ENCODE measurements around the gene MYBPC2.

The MYBPC2 gene

GRCh38 chr19:50457300-50457699 is 24.6 kb downstream of the MYBPC2 start:
- no peak overlapping the region for H3K4me3 ChIP-seq (ENCODE audit: low read depth in 1 of 5, low read length in 5 of 5)
- peaks cover 25 to 35% (median 32%) of the 10 kb centered on the region in 5 donors for H3K27me3 ChIP-seq (ENCODE audit: control insufficient read depth in 5 of 5, insufficient read depth in 4 of 5, low read length in 5 of 5)
- no peak overlapping the region for H3K27ac ChIP-seq (ENCODE audit: low read depth, low read length)
- no peak overlapping the region for H3K9ac ChIP-seq (ENCODE audit: low read length in 5 of 5)
- no peaks in the 10 kb centered on the region for H3K36me3 ChIP-seq (ENCODE audit: control insufficient read depth in 5 of 5, insufficient read depth in 5 of 5, low read length in 5 of 5)
- no peaks in the 10 kb centered on the region for H3K9me3 ChIP-seq (ENCODE audit: control insufficient read depth in 5 of 5, low read length in 5 of 5)
- no peaks in the 10 kb centered on the region for H3K4me1 ChIP-seq (ENCODE audit: control insufficient read depth in 5 of 5, insufficient read depth in 5 of 5, low read length in 5 of 5)

DNA sequence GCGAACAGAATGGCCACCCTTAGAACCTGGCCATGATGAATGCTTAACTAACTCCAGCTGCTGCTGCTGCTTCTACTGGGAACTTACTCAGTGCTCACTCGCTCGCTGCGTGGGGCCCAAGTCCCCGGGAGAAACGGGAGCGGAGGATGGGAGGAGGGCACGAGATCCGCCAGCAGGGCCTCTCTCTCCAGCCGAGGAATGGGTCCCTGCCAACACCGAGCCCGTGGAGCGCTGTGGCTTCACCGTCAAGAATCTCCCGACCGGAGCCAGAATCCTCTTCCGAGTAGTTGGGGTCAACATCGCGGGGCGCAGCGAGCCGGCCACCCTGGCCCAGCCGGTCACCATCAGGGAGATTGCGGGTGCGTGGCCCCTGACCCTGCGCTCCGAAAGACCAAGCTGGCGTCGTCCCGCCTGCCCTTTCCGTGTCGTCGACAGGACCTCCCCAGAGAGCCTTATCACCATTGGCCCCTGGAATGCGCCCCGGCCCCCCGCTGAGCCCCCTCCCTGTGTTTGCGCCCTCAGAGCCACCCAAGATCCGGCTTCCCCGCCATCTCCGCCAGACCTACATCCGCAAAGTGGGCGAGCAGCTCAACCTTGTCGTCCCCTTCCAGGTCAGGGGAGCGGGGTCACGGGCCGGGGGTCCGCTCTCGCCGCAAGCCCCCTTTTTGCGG is 25.8 kb downstream of the MYBPC2 start:
- Histone ChIP-seq H3K4me3 (ENCODE audit: low read depth in 1 of 5, low read length in 5 of 5) (no peak overlapping the region), H3K4me1 (ENCODE audit: control insufficient read depth in 5 of 5, insufficient read depth in 5 of 5, low read length in 5 of 5) (no peaks in the 10 kb centered on the region), H3K9ac (ENCODE audit: low read length in 5 of 5) (no peak overlapping the region), H3K27me3 (ENCODE audit: control insufficient read depth in 5 of 5, insufficient read depth in 4 of 5, low read length in 5 of 5) (peaks cover 25 to 35% (median 32%) of the 10 kb centered on the region in 5 donors), H3K9me3 (ENCODE audit: control insufficient read depth in 5 of 5, low read length in 5 of 5) (no peaks in the 10 kb centered on the region), H3K27ac (ENCODE audit: low read depth, low read length) (no peak overlapping the region), H3K36me3 (ENCODE audit: control insufficient read depth in 5 of 5, insufficient read depth in 5 of 5, low read length in 5 of 5) (no peaks in the 10 kb centered on the region)

- H3K9me3 ChIP-seq (ENCODE audit: control insufficient read depth in 5 of 5, low read length in 5 of 5) = no peaks in the 10 kb centered on the region
- H3K27ac ChIP-seq (ENCODE audit: low read depth, low read length) = no peak overlapping the region
- peaks cover 25 to 35% (median 32%) of the 10 kb centered on the region in 5 donors for H3K27me3 ChIP-seq (ENCODE audit: control insufficient read depth in 5 of 5, insufficient read depth in 4 of 5, low read length in 5 of 5)
- H3K36me3 ChIP-seq (ENCODE audit: control insufficient read depth in 5 of 5, insufficient read depth in 5 of 5, low read length in 5 of 5) = no peaks in the 10 kb centered on the region
- H3K4me1 ChIP-seq (ENCODE audit: control insufficient read depth in 5 of 5, insufficient read depth in 5 of 5, low read length in 5 of 5) = no peaks in the 10 kb centered on the region
- no peak overlapping the region for H3K9ac ChIP-seq (ENCODE audit: low read length in 5 of 5)
- no peak overlapping the region for H3K4me3 ChIP-seq (ENCODE audit: low read depth in 1 of 5, low read length in 5 of 5)
These were observed 26.4 kb downstream of the MYBPC2 start for GRCh38 chr19:50459067-50459456.

DNA sequence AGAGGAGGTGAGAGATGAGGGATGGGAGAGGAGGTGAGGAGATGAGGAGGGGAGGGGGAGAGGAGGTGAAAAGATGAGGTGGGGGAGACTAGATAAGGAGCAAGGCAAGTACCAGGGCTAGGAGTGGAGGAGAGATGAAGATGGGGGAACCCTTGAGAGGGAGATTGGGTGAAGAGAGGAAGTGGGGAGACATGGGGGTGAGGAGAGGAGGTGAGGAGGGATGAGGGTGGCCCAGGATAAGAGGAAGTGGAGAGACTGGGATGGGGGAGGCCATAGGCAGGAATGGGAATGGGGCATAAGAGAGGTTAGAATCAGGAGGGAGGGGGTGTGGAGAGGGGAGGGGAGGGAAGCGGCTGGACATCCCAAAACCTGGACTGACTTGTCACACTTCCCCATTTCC is 26.9 kb downstream of the MYBPC2 start:
- Histone ChIP-seq H3K36me3 (ENCODE audit: control insufficient read depth in 5 of 5, insufficient read depth in 5 of 5, low read length in 5 of 5) (no peaks in the 10 kb centered on the region), H3K27ac (ENCODE audit: low read depth, low read length) (no peak overlapping the region), H3K4me3 (ENCODE audit: low read depth in 1 of 5, low read length in 5 of 5) (no peak overlapping the region), H3K9me3 (ENCODE audit: control insufficient read depth in 5 of 5, low read length in 5 of 5) (no peaks in the 10 kb centered on the region), H3K27me3 (ENCODE audit: control insufficient read depth in 5 of 5, insufficient read depth in 4 of 5, low read length in 5 of 5) (peaks cover 25 to 38% (median 34%) of the 10 kb centered on the region in 5 donors), H3K4me1 (ENCODE audit: control insufficient read depth in 5 of 5, insufficient read depth in 5 of 5, low read length in 5 of 5) (no peaks in the 10 kb centered on the region), H3K9ac (ENCODE audit: low read length in 5 of 5) (no peak overlapping the region)

DNA sequence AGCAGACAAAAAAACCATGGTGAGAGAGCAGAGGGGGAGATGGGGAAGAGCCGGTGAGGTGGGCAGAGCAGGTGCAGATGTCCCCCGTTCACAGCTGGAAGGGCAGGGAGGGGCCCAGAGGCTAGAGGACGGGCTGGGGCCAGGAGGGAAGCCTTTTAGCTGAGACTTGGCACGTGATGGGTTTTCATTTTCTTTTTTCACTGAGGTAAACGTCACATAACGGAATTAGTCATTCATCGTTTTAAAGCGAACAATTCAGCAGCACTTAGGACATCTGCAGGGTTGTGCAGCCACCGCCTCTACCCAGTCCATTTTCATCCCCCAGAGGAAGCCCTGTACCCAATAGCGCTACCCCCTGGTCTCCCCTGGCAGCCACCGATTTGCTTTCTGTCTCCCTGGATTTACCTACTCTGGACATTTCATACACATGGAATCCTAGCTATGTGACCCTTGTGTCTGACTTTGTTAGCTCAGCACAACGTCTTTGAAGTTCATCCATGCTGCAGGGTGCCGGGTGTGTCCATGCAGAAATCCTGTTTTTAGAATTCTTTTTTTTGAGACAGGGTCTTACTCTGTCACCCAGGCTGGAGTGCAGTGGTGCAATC is 27.6 kb downstream of the MYBPC2 start:
- Histone ChIP-seq H3K9ac (ENCODE audit: low read length in 5 of 5) (no peak overlapping the region), H3K27ac (ENCODE audit: low read depth, low read length) (no peak overlapping the region), H3K36me3 (ENCODE audit: control insufficient read depth in 5 of 5, insufficient read depth in 5 of 5, low read length in 5 of 5) (no peaks in the 10 kb centered on the region), H3K27me3 (ENCODE audit: control insufficient read depth in 5 of 5, insufficient read depth in 4 of 5, low read length in 5 of 5) (peaks cover 25 to 41% (median 37%) of the 10 kb centered on the region in 5 donors), H3K9me3 (ENCODE audit: control insufficient read depth in 5 of 5, low read length in 5 of 5) (no peaks in the 10 kb centered on the region), H3K4me3 (ENCODE audit: low read depth in 1 of 5, low read length in 5 of 5) (no peak overlapping the region), H3K4me1 (ENCODE audit: control insufficient read depth in 5 of 5, insufficient read depth in 5 of 5, low read length in 5 of 5) (no peaks in the 10 kb centered on the region)

DNA sequence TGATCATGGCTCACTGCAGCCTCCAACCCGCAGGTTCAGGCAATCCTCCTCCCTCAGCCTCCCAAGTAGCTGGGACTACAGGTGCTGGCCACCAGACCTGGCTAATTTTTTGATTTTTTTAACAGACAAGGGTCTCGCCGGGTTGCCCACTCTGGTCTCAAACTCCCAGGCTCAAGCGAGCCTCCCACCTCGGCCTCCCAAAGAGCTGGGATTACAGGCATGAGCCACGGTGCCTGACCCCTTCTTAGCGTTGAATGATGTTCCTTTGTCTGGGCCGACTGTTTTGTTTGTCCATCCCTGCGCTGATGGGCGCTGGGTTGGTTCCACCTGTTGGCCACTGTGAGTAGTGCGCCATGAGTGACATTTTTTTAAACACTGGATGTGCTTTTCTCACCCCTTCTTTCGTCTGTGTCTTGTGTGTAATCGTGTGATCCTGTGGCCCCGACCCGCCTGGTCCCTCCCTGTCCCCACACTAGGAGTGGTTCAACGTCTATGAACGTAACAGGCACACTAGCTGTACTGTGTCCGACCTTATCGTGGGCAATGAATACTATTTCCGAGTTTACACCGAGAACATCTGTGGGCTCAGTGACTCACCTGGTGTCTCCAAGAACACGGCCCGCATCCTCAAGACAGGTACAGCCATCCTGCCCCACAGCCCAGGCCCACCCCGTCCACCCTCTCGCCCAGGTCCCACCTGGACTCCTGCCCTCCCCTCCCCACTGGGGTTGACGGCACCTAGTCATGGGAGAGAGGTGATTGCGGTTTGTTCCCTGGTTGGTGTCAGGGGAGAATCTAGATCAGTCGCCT is 28.6 kb downstream of the MYBPC2 start:
- Histone ChIP-seq H3K27me3 (ENCODE audit: control insufficient read depth in 5 of 5, insufficient read depth in 4 of 5, low read length in 5 of 5) (peaks cover 28 to 41% (median 37%) of the 10 kb centered on the region in 5 donors), H3K9ac (ENCODE audit: low read length in 5 of 5) (no peak overlapping the region), H3K4me3 (ENCODE audit: low read depth in 1 of 5, low read length in 5 of 5) (no peak overlapping the region), H3K4me1 (ENCODE audit: control insufficient read depth in 5 of 5, insufficient read depth in 5 of 5, low read length in 5 of 5) (no peaks in the 10 kb centered on the region), H3K36me3 (ENCODE audit: control insufficient read depth in 5 of 5, insufficient read depth in 5 of 5, low read length in 5 of 5) (no peaks in the 10 kb centered on the region), H3K9me3 (ENCODE audit: control insufficient read depth in 5 of 5, low read length in 5 of 5) (no peaks in the 10 kb centered on the region), H3K27ac (ENCODE audit: low read depth, low read length) (no peak overlapping the region)

GRCh38 chr19:50462970-50463369 is 30.3 kb downstream of the MYBPC2 start:
- H3K9ac ChIP-seq (ENCODE audit: low read length in 5 of 5) = no peak overlapping the region
- peaks cover 20 to 35% (median 32%) of the 10 kb centered on the region in 5 donors for H3K27me3 ChIP-seq (ENCODE audit: control insufficient read depth in 5 of 5, insufficient read depth in 4 of 5, low read length in 5 of 5)
- no peaks in the 10 kb centered on the region for H3K4me1 ChIP-seq (ENCODE audit: control insufficient read depth in 5 of 5, insufficient read depth in 5 of 5, low read length in 5 of 5)
- H3K27ac ChIP-seq (ENCODE audit: low read depth, low read length) = no peak overlapping the region
- no peaks in the 10 kb centered on the region for H3K9me3 ChIP-seq (ENCODE audit: control insufficient read depth in 5 of 5, low read length in 5 of 5)
- H3K36me3 ChIP-seq (ENCODE audit: control insufficient read depth in 5 of 5, insufficient read depth in 5 of 5, low read length in 5 of 5) = no peaks in the 10 kb centered on the region
- H3K4me3 ChIP-seq (ENCODE audit: low read depth in 1 of 5, low read length in 5 of 5) = no peak overlapping the region

DNA sequence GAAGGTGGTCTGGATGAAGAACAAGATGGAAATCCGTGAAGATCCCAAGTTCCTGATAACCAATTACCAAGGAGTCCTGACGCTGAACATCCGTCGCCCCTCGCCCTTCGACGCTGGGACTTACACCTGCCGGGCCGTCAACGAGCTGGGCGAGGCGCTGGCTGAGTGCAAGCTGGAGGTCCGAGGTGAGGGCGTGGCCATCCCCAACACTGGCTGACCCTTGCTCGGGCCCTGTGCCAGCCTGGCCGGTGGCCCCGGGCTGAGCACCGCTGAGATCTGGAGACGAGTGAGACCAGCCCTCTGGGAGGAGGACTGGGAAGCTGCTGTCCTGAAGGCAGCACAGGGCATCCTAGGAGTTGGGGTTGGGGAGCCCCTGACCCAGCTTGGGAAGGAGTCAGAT is 31.7 kb downstream of the MYBPC2 start:
- Histone ChIP-seq H3K9ac (ENCODE audit: low read length in 5 of 5) (no peak overlapping the region), H3K27me3 (ENCODE audit: control insufficient read depth in 5 of 5, insufficient read depth in 4 of 5, low read length in 5 of 5) (peaks cover 14 to 31% (median 26%) of the 10 kb centered on the region in 5 donors), H3K9me3 (ENCODE audit: control insufficient read depth in 5 of 5, low read length in 5 of 5) (no peaks in the 10 kb centered on the region), H3K4me1 (ENCODE audit: control insufficient read depth in 5 of 5, insufficient read depth in 5 of 5, low read length in 5 of 5) (no peaks in the 10 kb centered on the region), H3K27ac (ENCODE audit: low read depth, low read length) (no peak overlapping the region), H3K4me3 (ENCODE audit: low read depth in 1 of 5, low read length in 5 of 5) (no peak overlapping the region), H3K36me3 (ENCODE audit: control insufficient read depth in 5 of 5, insufficient read depth in 5 of 5, low read length in 5 of 5) (no peaks in the 10 kb centered on the region)

DNA sequence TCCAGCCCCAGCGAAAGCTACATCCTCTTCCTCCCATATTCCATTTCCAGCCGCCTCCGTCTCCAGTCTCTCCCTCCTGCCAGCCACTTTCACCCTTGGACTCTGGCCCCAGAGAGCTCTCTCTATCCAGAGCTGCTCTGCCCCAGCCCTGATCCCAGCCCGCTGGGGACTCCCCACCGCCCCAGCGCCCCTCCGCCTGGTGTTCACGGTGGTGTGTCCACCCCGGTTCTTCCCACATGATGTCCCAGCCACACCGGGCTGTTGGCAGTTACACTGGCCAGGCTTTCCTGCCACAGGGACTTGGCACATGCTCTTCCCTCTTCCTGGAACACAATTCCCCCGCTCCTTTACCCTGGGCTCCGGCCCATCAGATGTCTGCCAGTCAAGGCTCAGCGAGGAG is 32.3 kb downstream of the MYBPC2 start:
- no peaks in the 10 kb centered on the region for H3K9me3 ChIP-seq (ENCODE audit: control insufficient read depth in 5 of 5, low read length in 5 of 5)
- no peak overlapping the region for H3K9ac ChIP-seq (ENCODE audit: low read length in 5 of 5)
- H3K36me3 ChIP-seq (ENCODE audit: control insufficient read depth in 5 of 5, insufficient read depth in 5 of 5, low read length in 5 of 5) = no peaks in the 10 kb centered on the region
- no peak overlapping the region for H3K27ac ChIP-seq (ENCODE audit: low read depth, low read length)
- H3K4me1 ChIP-seq (ENCODE audit: control insufficient read depth in 5 of 5, insufficient read depth in 5 of 5, low read length in 5 of 5) = no peaks in the 10 kb centered on the region
- peaks cover 11 to 26% (median 23%) of the 10 kb centered on the region in 5 donors for H3K27me3 ChIP-seq (ENCODE audit: control insufficient read depth in 5 of 5, insufficient read depth in 4 of 5, low read length in 5 of 5)
- H3K4me3 ChIP-seq (ENCODE audit: low read depth in 1 of 5, low read length in 5 of 5) = no peak overlapping the region

Data from subcutaneous abdominal adipose tissue (tissue), 5 donors.